H9 (cell line): Measurements from ENCODE around the gene ZNF18. TPM values are rescaled to one million over a fixed set of nuclear protein-coding genes. Genes with fewer than 3 reads are reported as not detected.

Experiments
- DNase-seq: peaks from one replicate; pipeline ENCODE4 v3.0.0-alpha.2; 2017
- H2AFZ ChIP-seq: one replicate; pipeline ENCODE4 v1.6.1; 2013; ENCODE audit warnings: mild to moderate bottlenecking, low read length, control low read depth, moderate library complexity
- H2AK5ac ChIP-seq: 2 replicates; pipeline ENCODE4 v1.6.1; 2013; ENCODE audit warnings: low read length, control low read depth, mixed read lengths; ENCODE audit not compliant: insufficient read length
- H2BK120ac ChIP-seq: one replicate; pipeline ENCODE4 v1.6.1; 2013; ENCODE audit warnings: low read depth, mild to moderate bottlenecking, low read length, control low read depth, inconsistent platforms; ENCODE audit not compliant: poor library complexity, severe bottlenecking
- H2BK12ac ChIP-seq: 2 replicates; pipeline ENCODE4 v1.6.1; 2013; ENCODE audit warnings: low read length, control low read depth, mixed read lengths, low read depth; ENCODE audit not compliant: insufficient read length
- H2BK15ac ChIP-seq: 2 replicates; pipeline ENCODE4 v1.6.1; 2013; ENCODE audit warnings: low read depth, low read length, control low read depth
- H2BK20ac ChIP-seq: one replicate; pipeline ENCODE4 v1.6.1; 2013; ENCODE audit warnings: low read depth, mild to moderate bottlenecking, low read length, control low read depth, inconsistent platforms; ENCODE audit not compliant: poor library complexity, severe bottlenecking
- H2BK5ac ChIP-seq: 2 replicates; pipeline ENCODE4 v1.6.1; 2013; ENCODE audit warnings: low read length, control low read depth, mixed read lengths; ENCODE audit not compliant: insufficient read length
- H3K14ac ChIP-seq: 2 replicates; pipeline ENCODE4 v1.6.1; 2013; ENCODE audit warnings: low read length, control low read depth; ENCODE audit not compliant: insufficient read depth
- H3K18ac ChIP-seq: 2 replicates; pipeline ENCODE4 v1.6.1; 2013; ENCODE audit warnings: low read depth, mild to moderate bottlenecking, mixed read lengths, low read length, control low read depth; ENCODE audit not compliant: insufficient read length
- H3K23ac ChIP-seq: 2 replicates; pipeline ENCODE4 v1.6.1; 2013; ENCODE audit warnings: low read length, control low read depth, mixed read lengths, low read depth; ENCODE audit not compliant: insufficient read length
- H3K23me2 ChIP-seq: 2 replicates; pipeline ENCODE4 v1.6.1; 2013; ENCODE audit warnings: low read depth, mild to moderate bottlenecking, mixed read lengths, low read length, control low read depth; ENCODE audit not compliant: insufficient read length, poor library complexity, severe bottlenecking
- H3K27ac ChIP-seq: 2 replicates; pipeline ENCODE4 v1.5.1; 2013; ENCODE audit warnings: low read length, control low read depth, mixed read lengths, low read depth; ENCODE audit not compliant: insufficient read length
- H3K27me3 ChIP-seq: 2 replicates; pipeline ENCODE4 v1.6.1; 2013; ENCODE audit warnings: low read length, control low read depth, inconsistent platforms; ENCODE audit not compliant: insufficient read depth
- H3K4ac ChIP-seq: 2 replicates; pipeline ENCODE4 v1.6.1; 2013; ENCODE audit warnings: low read depth, mild to moderate bottlenecking, control low read depth, inconsistent platforms, low read length, moderate library complexity
- H3K4me1 ChIP-seq: 2 replicates; pipeline ENCODE4 v1.6.1; 2013; ENCODE audit warnings: low read length, control low read depth, inconsistent platforms; ENCODE audit not compliant: insufficient read depth
- H3K4me2 ChIP-seq: 2 replicates; pipeline ENCODE4 v1.6.1; 2013; ENCODE audit warnings: low read length, control low read depth, mixed read lengths; ENCODE audit not compliant: insufficient read length, insufficient read depth
- H3K56ac ChIP-seq: 2 replicates; pipeline ENCODE4 v1.6.1; 2013; ENCODE audit warnings: low read depth, mild to moderate bottlenecking, mixed read lengths, low read length, control low read depth; ENCODE audit not compliant: insufficient read length
- H3K79me1 ChIP-seq: 2 replicates; pipeline ENCODE4 v1.6.1; 2013; ENCODE audit warnings: low read depth, mild to moderate bottlenecking, moderate library complexity, low read length, control low read depth, inconsistent platforms; ENCODE audit not compliant: insufficient read depth, poor library complexity, severe bottlenecking
- H3K79me2 ChIP-seq: 2 replicates; pipeline ENCODE4 v1.6.1; 2013; ENCODE audit warnings: low read length, control low read depth, inconsistent platforms; ENCODE audit not compliant: insufficient read depth
- H3K9ac ChIP-seq: 2 replicates; pipeline ENCODE4 v1.6.1; 2013; ENCODE audit warnings: low read length, control low read depth, mixed read lengths; ENCODE audit not compliant: insufficient read length; ENCODE audit errors: extremely low read depth
- H3K9me3 ChIP-seq: one replicate; pipeline ENCODE4 v1.6.1; 2013; ENCODE audit warnings: low read depth, low read length, inconsistent platforms; ENCODE audit not compliant: control insufficient read depth
- H3T11ph ChIP-seq: one replicate; pipeline ENCODE4 v1.6.1; 2013; ENCODE audit warnings: mild to moderate bottlenecking, low read length, control low read depth, inconsistent platforms
- H4K20me1 ChIP-seq: one replicate; pipeline ENCODE4 v1.6.1; 2013; ENCODE audit not compliant: control insufficient read depth, insufficient read length, insufficient read depth
- H4K5ac ChIP-seq: 2 replicates; pipeline ENCODE4 v1.6.1; 2013; ENCODE audit warnings: low read depth, mild to moderate bottlenecking, mixed read lengths, low read length, control low read depth; ENCODE audit not compliant: insufficient read length
- H4K8ac ChIP-seq: replicated peaks from 2 replicates; pipeline ENCODE4 v1.6.1; 2013; ENCODE audit warnings: low read length, control low read depth, mixed read lengths, low read depth; ENCODE audit not compliant: insufficient read length
- H4K91ac ChIP-seq: 2 replicates; pipeline ENCODE4 v1.6.1; 2013; ENCODE audit warnings: low read depth, mild to moderate bottlenecking, moderate library complexity, mixed read lengths, low read length, control low read depth; ENCODE audit not compliant: insufficient read length
- H3K27ac Mint-ChIP-seq, 3 experiments: 2 replicates in 2 of 3; 3 replicates in 1 of 3; pipeline ENCODE4 v1.8.0; 2020 to 2021; ENCODE audit warnings: mixed read lengths in 3 of 3, mild to moderate bottlenecking in 1 of 3, moderate library complexity in 1 of 3
- H3K27me3 Mint-ChIP-seq: 2 replicates; pipeline ENCODE4 v1.8.0; 2021; ENCODE audit warnings: low read depth, mild to moderate bottlenecking, moderate library complexity, mixed read lengths
- H3K36me3 Mint-ChIP-seq, 3 experiments: 2 replicates in 2 of 3; 3 replicates in 1 of 3; pipeline ENCODE4 v1.8.0; 2020 to 2021; ENCODE audit warnings: low read depth in 3 of 3, mixed read lengths in 3 of 3; ENCODE audit not compliant: insufficient read depth in 1 of 3
- H3K4me1 Mint-ChIP-seq, 2 experiments: 2 replicates each; pipeline ENCODE4 v1.8.0; 2020; ENCODE audit warnings: mixed read lengths in 2 of 2
- H3K4me3 Mint-ChIP-seq, 2 experiments: 2 replicates in 1 of 2; 3 replicates in 1 of 2; pipeline ENCODE4 v1.8.0; 2020 to 2021; ENCODE audit warnings: mild to moderate bottlenecking in 2 of 2, mixed read lengths in 2 of 2, moderate library complexity in 1 of 2
- H3K9me3 Mint-ChIP-seq, 2 experiments: 2 replicates in 1 of 2; 3 replicates in 1 of 2; pipeline ENCODE4 v1.8.0; 2020; ENCODE audit warnings: mild to moderate bottlenecking in 2 of 2, mixed read lengths in 2 of 2, moderate library complexity in 1 of 2
- WGBS: extraction: QIAGEN DNeasy Blood & Tissue Kit; methylation state at CpG from one replicate; pipeline ENCODE4 v1.1.7; 2013; ENCODE audit warnings: missing lambda C conversion rate, low lambda C conversion rate, mixed read lengths; ENCODE audit not compliant: insufficient read length; ENCODE audit errors: extremely low coverage; 5-methylcytosine and 5-hydroxymethylcytosine counted together
- total RNA-seq: library from RNA; stranded (reverse); gene quantifications from 2 replicates; pipeline ENCODE4 v1.2.1, GENCODE V29; 2021
- TF ChIP-seq, protein P1 (sequence below): fragments of 200-600 bp; sonication (generic); conservative IDR thresholded peaks from 3 replicates; pipeline ENCODE4 v1.8.0; 2021; ENCODE audit warnings: antibody characterized with exemption, mild to moderate bottlenecking

Gene ZNF18
- total RNA-seq, 1 experiment from 2014 or later, result 6.8 TPM

DNA sequence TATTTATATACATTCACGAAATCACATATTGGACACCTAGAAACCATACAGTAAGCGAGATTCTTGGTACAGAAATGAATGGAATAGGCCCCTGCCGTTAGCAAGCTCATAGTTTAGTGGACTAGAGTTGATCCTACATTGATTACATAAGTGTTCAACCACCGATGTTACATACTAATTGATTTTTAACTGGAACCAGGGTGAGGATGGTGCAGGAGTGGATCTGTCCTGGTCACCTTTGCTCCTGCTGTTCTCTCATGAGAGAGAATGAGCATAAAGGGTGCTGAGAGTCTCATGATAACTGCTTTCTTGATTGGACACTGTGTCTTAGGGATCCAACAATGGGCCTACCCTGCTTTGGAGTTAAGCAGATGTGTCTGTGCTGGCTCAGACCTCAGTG is 37.3 kb upstream of the ZNF18 start:
- H2BK5ac ChIP-seq, result no peak overlapping the region
- H4K91ac ChIP-seq, result no peak overlapping the region
- no peak overlapping the region for H3K9ac ChIP-seq
- H2BK15ac ChIP-seq, result no peak overlapping the region
- H3K4ac ChIP-seq, result no peak overlapping the region
- no peak overlapping the region for H3K14ac ChIP-seq
- H3K4me2 ChIP-seq, result no peak overlapping the region
- H3K9me3 ChIP-seq, result no peaks in the 10 kb centered on the region
- no peak overlapping the region for H2BK20ac ChIP-seq
- H4K8ac ChIP-seq, result no peak overlapping the region
- WGBS, result no CpG with 5 or more reads among the region's 4 CpGs
- H3K56ac ChIP-seq, result no peak overlapping the region
- H3K27ac ChIP-seq, result no peak overlapping the region
- no peaks in the 10 kb centered on the region; a peak in 2 of 7 replicates for H3K36me3 Mint-ChIP-seq
- TF ChIP-seq, protein P1, sequence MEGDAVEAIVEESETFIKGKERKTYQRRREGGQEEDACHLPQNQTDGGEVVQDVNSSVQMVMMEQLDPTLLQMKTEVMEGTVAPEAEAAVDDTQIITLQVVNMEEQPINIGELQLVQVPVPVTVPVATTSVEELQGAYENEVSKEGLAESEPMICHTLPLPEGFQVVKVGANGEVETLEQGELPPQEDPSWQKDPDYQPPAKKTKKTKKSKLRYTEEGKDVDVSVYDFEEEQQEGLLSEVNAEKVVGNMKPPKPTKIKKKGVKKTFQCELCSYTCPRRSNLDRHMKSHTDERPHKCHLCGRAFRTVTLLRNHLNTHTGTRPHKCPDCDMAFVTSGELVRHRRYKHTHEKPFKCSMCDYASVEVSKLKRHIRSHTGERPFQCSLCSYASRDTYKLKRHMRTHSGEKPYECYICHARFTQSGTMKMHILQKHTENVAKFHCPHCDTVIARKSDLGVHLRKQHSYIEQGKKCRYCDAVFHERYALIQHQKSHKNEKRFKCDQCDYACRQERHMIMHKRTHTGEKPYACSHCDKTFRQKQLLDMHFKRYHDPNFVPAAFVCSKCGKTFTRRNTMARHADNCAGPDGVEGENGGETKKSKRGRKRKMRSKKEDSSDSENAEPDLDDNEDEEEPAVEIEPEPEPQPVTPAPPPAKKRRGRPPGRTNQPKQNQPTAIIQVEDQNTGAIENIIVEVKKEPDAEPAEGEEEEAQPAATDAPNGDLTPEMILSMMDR, result no peak
- no peaks in the 10 kb centered on the region for H3K9me3 Mint-ChIP-seq
- H3K27me3 ChIP-seq, result no peaks in the 10 kb centered on the region
- no peak overlapping the region for H2BK12ac ChIP-seq
- DNase-seq, result no peak
- peaks cover 2% of the 10 kb centered on the region for H4K20me1 ChIP-seq
- 0 out of 7 replicates have a peak overlapping the region, but pooled peaks of 1 of the 3 experiments have one; percentile 8 for H3K27ac Mint-ChIP-seq
- H3K23ac ChIP-seq, result no peak overlapping the region
- H3K79me1 ChIP-seq, result peaks cover 4% of the 10 kb centered on the region
- H4K5ac ChIP-seq, result no peak overlapping the region
- peaks cover 3% of the 10 kb centered on the region; the same call in 1 of the 2 replicates for H3K79me2 ChIP-seq
- no peak overlapping the region for H3T11ph ChIP-seq
- no peak overlapping the region for H3K18ac ChIP-seq
- no peak overlapping the region for H2AK5ac ChIP-seq
- no peak overlapping the region for H2AFZ ChIP-seq
- peaks cover 13 to 19% of the 10 kb centered on the region in 2 experiments for H3K4me1 Mint-ChIP-seq
- H2BK120ac ChIP-seq, result no peak overlapping the region
- H3K4me1 ChIP-seq, result no peaks in the 10 kb centered on the region
- H3K27me3 Mint-ChIP-seq, result no peaks in the 10 kb centered on the region
- no peaks in the 10 kb centered on the region for H3K23me2 ChIP-seq
- H3K4me3 Mint-ChIP-seq, result no peak overlapping the region
